Stimulated activated CD4-positive, alpha-beta T cell treated with anti-CD3 and anti-CD28 coated beads, Interleukin-2, amount 100 ng/mL, for 24 hours (primary cell): Measurements from ENCODE around the gene CCDC142.

Experiments
- DNase-seq, 2 donors: peaks; one replicate each; pipeline ENCODE4 v3.0.0-alpha.2; 2020

CCDC142 gene, protein sequence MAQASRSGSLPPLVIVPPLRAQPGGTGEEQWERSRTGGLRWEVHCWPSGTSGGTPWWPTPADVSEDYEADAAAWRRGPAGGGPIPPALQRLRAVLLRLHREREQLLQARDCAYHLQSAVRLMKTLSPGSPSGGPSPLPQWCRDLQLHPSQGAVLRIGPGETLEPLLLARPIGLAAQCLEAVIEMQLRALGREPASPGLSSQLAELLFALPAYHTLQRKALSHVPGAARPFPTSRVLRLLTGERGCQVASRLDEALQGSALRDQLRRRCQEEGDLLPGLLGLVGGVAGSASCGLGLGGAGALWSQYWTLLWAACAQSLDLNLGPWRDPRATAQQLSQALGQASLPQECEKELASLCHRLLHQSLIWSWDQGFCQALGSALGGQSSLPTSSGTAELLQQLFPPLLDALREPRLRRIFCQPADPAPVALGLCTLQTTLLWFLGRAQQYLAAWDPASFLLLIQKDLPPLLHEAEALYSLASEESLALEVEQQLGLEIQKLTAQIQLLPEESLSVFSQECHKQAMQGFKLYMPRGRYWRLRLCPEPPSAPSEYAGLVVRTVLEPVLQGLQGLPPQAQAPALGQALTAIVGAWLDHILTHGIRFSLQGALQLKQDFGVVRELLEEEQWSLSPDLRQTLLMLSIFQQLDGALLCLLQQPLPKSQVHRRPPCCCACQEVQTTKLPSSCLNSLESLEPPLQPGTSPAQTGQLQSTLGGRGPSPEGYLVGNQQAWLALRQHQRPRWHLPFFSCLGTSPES

GRCh38 chr2:74482801-74483674, at the start of gene CCDC142, which contains the start of gene TTC31:
Gene CCDC142, minus strand, starts transcription at chr2:74482998. Its CDS starts 161 bp downstream, at chr2:74482837.
Gene TTC31, plus strand, starts transcription at chr2:74483081. Its CDS starts 15 bp downstream, at chr2:74483096.
- peak; percentile 94 for DNase-seq

DNA sequence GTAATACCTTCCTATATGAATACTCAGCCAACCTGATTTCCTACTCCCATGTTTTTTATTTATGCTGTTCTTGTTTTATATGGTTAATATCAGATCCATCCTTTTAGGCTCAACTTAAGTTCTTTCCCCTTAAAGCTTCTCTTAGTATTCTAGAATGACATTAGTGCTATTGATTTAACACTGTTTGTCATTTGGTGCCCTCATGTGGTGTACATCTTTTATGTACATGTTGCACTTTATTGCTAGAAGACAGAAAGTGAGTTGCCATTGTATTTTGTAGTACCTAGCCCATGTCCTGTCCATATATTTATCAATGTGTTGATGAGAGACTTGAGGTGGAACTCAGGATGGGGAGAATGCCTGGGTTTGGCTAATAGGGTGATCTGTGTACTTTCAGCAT, 49.4 kb upstream of the CCDC142 start:
- DNase-seq, result no peak

DNA sequence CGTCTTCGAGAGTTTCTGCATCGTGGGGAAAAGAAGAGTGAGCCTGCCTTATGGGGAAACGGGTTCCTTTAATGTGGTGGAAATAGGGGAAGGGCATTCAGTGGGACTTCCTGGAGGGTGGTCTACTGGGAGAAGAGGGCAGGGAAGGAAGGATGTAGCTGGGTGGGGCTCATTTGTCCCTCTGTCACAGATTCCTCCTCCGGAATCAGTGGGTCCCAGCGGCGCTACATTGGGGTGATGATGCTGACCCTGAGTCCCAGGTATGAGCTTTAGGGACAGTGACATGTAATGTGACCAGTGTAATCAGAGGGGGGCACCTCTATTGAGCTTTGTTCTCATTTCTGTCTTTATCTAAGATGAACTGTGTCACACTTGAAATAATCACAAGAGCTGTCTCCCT, 48.9 kb upstream of the CCDC142 start:
- DNase-seq, result no peak

GRCh38 chr2:74530239-74531187, 47.7 kb upstream of the CCDC142 start:
- peak; percentile 49 to 53 for DNase-seq

DNA sequence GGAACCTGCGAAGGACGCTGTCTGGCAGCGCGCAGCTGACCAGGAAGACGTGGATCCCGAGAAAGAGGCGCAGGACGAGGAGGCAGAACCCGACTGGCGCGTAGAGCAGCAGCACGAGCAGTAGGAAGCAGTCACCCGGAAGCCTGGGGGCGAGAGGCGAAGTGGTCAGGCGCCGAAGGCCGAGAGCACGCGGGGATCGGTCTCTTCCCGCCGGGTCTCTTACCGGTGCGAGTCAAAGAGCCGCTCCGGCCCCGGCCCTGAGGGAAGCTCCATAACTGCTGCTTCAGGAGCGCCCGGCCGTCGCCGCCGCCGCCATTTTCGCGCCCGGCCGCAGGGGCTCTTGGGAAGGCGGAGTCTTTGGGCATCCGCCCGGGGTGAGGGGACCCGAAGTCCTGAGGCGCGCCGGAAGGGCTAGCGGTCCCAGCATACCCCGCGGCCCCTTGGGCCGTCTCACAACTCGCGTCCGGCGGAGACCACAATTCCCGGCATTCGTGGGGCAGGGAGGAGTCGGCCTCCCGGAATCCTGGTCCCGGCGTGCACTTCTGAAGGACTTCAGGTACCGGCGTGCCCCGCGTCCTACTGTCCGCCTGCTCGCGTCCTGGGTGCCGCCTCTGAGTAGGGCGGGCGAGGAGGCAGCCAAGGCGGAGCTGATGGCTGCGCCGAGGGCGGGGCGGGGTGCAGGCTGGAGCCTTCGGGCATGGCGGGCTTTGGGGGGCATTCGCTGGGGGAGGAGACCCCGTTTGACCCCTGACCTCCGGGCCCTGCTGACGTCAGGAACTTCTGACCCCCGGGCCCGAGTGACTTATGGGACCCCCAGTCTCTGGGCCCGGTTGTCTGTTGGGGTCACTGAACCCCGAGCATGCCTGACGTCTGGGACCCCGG, 46.8 kb upstream of the CCDC142 start, which contains the start of the genes AUP1 and HTRA2:
TSS of gene AUP1 (minus strand) at position 350 of the 882 bp plus-strand sequence. CDS start at position 273, 77 bp downstream.
TSS of gene HTRA2 (plus strand) at position 577 of the 882 bp plus-strand sequence. CDS start at position 651, 74 bp downstream.
- peak; percentile 92 to 95 for DNase-seq

GRCh38 chr2:74528600-74529356, 46.0 kb upstream of the CCDC142 start:
- no peak for DNase-seq

- no peak for DNase-seq
Observed at GRCh38 chr2:74527741-74528140, 44.9 kb upstream of the CCDC142 start.

DNA sequence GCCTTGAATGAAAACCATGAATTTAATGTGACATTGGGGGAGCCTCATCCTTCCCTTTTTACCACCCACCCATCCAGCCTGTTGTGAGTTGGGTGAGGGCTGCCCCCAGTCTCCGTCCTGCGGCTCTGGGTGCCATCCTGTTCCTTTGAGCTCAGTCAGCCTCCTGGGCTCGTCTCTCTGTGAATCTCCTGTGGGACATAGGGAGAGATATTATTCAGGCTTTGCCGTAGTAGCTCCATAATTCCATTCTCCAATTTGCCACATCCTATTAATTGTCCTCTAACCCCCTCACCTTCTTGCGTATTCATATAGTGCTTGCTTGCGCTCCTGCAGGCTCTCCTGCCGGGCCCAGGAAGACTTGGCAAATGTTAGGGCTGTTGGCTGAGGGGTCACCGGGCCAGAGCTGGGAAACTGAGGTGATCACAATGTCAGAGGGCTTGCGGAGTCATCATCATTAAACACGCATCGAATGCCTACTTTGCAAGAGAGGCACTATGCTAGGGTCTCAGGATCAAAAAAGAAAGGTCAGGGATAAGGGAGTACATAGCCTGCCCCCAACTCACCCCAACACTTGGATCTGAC, 43.9 kb upstream of the CCDC142 start:
- no peak for DNase-seq

DNA sequence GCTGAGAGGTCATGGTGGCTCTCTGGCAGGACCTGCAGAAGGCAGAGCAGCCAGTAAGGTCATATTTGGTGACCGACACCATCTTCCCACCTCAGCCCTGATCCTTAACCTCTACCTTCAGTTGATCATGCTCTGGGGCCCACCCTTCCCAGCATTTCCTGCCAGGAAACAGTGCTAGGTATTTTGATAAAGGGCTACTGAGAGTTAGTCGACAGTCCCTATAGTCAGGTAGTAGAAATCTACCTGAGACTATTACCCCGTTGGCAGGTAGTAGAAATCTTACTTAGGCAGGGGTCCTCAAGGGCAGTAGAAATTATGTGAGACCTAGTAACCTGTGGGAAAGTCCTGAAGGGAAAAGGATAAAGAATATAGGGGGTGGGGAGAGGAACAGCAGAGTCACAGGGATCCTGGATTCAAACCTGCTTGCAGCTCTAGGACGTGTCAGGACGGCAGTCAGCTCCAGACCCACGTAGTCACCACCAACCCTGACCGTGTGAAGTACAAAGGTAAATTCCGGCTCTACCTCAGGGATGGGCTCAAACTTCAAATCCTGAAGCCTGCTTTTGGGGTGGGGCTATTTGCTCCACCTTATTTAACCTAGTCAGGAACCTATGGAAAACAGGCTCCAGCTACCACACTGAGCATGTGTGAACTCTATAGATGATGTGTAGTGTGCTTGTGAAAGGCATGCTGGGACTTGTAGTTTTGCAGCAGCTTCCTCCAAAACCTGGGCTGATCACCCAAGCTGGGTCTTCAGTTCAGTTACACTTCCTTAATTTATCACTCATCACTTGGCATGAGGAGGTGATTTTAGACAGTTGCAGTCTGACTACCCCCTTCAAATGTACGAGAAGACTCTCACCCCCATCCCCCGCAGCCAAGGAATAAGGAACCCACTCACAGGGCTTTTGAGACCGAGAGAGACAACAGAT, 43.2 kb upstream of the CCDC142 start, which contains the start of gene DQX1:
TSS of gene DQX1 (minus strand) at position 515 of the 932 bp plus-strand sequence. CDS start at position 13, 502 bp downstream.
- DNase-seq, result no peak

- DNase-seq, result no peak
Observed at GRCh38 chr2:74524955-74525716, 42.3 kb upstream of the CCDC142 start.

DNA sequence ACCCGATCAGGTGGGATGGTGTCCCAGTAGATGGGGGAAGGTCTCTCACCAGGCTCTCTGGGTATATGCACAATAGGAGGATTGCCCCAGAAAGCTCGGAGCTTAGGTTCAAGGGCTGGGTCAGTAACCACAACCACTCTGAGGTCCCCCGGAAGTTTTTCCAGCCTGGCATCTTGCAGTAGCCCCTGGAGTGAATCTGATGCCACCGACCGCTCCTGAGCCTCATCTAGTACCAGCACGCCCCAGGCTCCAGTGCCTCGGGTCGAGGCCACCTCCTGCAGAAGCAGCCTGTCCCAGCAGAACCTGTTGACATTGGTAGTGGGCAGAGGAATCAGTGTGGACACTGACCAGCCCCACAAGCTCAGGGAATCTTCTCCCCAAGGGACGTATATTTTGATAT, 41.2 kb upstream of the CCDC142 start:
- no peak for DNase-seq

GRCh38 chr2:74522516-74522915, 39.7 kb upstream of the CCDC142 start:
- no peak for DNase-seq

- no peak for DNase-seq
Observed at GRCh38 chr2:74516650-74517049, 33.9 kb upstream of the CCDC142 start.

DNA sequence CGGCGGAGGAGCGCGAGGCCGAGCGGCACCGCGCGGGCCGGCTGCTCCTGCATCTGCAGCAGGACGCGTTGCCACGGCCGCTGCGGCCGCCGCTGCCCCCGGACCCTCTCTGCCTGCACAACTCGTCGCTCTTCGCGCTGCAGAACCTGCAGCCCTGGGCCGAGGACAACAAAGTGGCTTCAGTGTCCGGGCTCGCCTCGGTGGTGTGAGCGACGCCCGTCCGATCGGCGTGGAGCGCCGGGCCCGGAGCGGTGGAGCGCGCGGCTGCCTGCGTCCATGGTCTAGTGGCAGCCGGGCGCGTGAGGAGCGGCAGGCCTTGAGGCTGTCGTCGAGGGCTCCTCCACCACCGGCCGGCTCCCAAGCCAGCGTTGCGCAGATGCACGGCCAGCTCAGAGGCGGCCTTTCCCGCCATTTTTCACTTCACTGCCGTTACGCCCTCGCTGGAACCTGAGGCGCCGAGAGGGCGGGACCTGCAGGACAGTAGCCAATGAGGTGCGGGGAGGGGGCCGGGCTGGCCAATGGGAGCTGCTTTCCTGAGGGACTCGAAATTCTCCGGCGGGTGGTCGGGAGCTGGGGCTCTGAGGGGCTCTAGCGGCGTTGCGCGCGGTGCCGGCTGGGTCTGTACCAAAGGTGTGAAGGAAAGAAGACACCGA, 33.3 kb upstream of the CCDC142 start:
- peak; percentile 79 for DNase-seq

GRCh38 chr2:74515271-74515980, 32.6 kb upstream of the CCDC142 start:
- DNase-seq, result peak in 1 of 2 donors; percentile 27
